ENCODE measurements around the gene WSB1.
"Not testable (repeated sequence)": the region's sequence is repeated elsewhere in the genome, so short reads cannot be mapped to it uniquely, and the experiment has no call there.

Gene WSB1

DNA sequence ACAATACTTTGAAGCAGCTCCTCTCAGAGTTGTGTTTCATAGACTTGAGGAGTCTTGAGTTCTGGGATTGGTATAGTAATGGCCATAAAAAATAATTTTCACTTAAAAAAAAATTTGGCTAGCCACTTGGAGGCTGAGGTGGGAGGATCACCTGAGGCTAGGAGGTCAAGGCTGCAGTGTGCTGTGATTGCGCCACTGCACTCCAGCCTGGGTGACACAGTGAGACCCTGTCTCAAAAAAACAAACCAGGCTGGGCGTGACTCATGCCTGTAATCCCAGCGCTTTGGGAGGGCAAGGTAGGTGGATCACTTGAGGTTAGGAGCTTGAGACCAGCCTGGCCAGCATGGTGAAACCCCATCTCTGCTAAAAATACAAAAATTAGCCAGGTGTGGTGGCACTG lies 14.8 kb upstream of the WSB1 start:
- not testable (repeated sequence) for DNase-seq (ENCODE audit: low spot score)

- no peak for DNase-seq (ENCODE audit: low spot score)
Measured at GRCh38 chr17:27280527-27280926, 13.4 kb upstream of the WSB1 start.

GRCh38 chr17:27281438-27281837 lies 12.5 kb upstream of the WSB1 start:
- no peak for DNase-seq (ENCODE audit: low spot score)

- no peak for DNase-seq (ENCODE audit: low spot score)
Measured at GRCh38 chr17:27282054-27282551, 11.8 kb upstream of the WSB1 start.

GRCh38 chr17:27283060-27283459 lies 10.9 kb upstream of the WSB1 start:
- no peak for DNase-seq (ENCODE audit: low spot score)

DNA sequence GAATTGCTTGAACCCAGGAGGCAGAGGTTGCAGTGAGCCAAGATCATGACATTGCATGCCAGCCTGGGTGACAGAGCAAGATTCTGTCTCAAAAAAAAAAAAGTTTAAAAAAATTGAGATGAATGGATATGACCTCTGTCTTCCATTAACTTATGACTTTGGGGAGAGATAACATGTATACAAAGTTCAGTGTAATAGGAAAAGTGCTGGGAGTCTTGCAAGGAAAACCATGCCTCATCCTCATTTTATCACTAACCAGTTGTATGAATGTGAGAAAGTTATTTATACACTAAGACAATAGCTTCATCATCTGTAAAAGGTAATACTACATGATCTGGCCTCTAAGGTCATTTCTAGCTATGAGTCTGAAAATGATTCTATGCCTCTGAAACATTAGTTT lies 10.2 kb upstream of the WSB1 start:
- no peak for DNase-seq (ENCODE audit: low spot score)

GRCh38 chr17:27284811-27285415 lies 9.0 kb upstream of the WSB1 start:
- DNase-seq (ENCODE audit: low spot score): no peak

DNA sequence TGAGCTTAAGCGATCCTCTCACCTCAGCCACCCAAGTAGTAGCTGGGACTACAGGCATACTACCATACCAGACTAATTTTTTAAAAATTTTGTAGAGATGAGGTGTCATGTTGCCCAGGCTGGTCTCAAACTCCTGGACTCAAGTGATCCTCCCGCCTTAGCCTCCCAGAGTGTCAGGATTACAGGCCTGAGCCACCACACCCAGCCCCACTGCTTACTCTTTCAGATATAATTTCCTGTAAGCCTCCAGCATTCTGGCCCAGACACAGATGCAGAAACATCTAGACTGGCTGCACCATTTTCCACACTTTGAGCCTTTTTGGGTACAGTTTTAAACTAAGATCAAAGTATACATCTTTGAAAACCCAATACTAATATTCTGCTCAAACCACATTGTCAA lies 8.4 kb upstream of the WSB1 start:
- DNase-seq (ENCODE audit: low spot score): no peak

DNA sequence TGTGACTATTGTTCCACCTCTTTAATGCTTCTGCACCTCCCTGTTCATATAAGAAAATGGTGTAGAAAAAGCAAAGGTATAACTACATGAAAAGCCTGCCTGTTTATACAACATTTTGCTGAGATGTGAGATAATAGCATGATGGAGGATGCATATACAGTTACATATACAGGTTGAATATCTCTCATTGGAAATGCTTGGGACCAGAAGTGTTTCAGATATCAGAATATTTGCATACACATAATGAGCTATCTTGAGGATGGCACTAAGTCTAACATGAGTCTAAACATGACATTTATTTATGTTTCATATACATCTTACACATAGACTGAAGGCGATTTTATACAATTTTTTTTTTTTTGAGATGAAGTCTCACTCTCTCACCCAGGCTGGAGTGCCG lies 5.7 kb upstream of the WSB1 start:
- DNase-seq (ENCODE audit: low spot score): no peak

DNA sequence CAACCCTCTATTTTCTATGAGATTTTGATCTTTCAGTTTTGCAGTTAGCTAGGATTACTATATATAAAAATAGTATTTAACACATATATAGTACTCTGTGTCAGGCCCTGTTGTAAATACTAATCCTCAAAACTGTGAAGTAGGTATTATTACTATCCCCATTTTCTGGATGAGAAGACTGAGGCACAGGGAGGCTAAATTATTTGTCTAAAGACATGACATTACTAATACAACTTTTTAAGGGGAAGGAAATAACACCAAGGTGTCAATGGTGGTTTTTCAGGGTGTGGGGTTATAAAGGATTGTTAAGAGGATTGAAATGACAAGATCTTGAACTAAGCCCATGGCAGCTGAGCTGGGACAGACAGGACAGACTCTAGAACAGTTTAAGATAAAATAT lies 4.1 kb upstream of the WSB1 start:
- DNase-seq (ENCODE audit: low spot score): no peak

DNA sequence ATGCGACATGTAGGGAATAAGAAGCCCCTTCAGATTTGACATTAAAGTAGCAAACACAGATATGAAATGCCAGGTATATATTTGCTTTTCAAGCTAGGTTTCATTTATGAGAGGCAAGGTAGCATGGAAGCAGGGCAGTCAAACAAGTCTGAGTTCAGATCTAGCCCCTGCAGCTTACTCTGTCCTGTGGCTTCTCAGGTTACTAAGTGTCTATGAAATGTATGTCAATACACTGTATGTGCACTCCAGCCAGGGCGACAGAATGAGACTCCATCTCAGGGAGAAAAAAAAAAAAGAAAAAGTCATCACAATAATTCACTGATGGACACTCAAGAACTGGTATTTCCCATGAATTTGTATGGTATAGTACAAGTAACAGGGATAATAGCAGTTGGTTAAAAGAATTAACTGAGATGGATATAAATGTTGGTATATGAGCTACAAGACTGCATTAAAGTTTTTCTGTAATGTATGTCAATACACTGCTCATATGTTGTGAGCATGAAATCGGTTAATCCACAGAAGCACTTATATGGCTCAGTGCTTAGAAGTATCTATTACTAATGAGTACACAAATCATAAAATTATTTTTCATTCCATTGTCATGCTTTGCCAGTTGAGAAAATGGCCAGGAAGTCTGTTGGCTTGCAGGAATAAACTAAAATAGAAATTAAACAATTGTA lies 2.9 kb upstream of the WSB1 start:
- no peak for DNase-seq (ENCODE audit: low spot score)

- no peak for DNase-seq (ENCODE audit: low spot score)
Measured at GRCh38 chr17:27293359-27293897, 486 bp upstream of the WSB1 start.

DNA sequence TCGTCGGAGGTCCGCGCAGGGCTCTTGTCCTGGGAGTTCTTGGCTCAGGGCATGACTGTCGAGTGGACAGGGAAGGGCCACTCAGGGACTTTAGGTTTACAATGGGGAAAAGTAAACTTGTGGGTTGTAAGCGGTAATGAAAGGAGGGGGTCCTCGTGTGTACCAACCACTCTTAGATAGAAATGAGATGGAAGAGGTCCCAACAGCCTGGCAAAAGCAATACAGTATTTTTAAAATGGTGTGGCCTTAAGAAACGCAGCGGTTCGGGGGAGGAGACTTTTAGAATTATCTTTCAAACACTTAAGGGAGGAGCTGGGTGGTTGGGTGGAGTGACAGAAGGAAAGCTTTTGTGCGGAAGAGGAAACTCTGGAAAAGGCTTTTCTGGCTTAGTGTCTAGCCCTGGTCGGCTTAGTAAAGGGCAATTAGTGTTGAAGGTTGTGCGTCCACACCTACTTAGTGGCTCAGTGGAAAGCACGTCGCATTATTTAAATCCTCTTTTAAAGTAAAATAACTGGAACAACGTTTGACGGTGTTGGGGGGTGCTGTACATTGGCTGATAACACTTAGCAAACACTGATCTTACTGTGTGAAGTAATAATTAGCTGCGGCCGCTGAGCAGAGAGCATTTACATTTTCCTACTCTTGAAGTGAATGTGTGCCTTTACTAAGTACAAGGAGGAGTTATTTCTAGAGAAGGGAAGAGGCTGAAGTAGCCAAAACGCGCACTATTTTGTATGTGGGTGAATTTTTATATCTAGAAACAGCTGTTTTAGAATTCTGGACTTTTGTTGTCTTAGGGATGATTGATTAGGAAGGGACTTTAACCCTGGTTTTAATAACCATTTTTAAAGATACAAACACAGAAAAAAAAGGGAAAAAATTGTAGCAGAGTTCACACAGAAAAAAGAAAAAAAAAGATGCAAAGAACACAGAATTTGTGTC lies 1.0 kb downstream of the WSB1 start:
- peak; percentile 63 for DNase-seq (ENCODE audit: low spot score)

DNA sequence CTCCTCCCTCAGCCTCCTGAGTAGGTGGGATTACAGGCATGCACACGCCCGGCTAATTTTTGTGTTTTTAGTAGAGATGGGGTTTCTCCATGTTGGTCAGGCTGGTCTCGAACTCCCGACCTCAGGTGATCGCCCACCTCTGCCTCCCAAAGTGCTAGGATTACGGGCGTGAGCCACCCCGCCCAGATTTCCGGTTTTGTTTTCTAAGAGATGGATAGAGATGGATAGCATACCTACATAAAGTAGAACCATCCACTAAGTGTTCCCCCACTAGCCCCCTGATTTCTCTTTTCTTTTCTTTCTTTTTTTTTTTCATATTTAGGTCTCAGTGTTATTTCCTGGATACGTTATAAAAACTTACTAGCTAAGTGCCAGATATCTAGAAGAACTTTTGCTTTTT lies 2.0 kb downstream of the WSB1 start:
- DNase-seq (ENCODE audit: low spot score): no peak

- DNase-seq (ENCODE audit: low spot score): no peak
Measured at GRCh38 chr17:27296428-27296979, 2.6 kb downstream of the WSB1 start.

- DNase-seq (ENCODE audit: low spot score): no peak
Measured at GRCh38 chr17:27299384-27300049, 5.6 kb downstream of the WSB1 start.

DNA sequence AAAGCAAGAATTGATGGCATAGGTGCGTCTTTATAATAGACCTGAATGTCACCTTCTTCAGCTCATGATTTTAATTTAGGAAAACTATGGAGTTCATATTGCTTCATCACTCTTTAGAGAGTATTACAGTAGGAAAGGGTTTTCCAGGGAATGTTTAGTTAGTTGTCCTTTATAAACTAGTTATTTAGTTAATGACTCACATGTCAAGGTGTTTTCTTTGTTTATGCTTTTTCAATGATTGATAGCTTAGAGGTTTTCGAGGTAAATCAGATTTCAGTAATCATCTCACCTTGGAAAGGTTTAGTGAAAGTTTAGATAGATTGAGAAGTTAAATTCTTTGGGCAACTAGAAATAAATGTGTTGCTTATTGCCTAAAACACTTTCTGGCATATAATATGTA lies 9.8 kb downstream of the WSB1 start:
- no peak for DNase-seq (ENCODE audit: low spot score)

DNA sequence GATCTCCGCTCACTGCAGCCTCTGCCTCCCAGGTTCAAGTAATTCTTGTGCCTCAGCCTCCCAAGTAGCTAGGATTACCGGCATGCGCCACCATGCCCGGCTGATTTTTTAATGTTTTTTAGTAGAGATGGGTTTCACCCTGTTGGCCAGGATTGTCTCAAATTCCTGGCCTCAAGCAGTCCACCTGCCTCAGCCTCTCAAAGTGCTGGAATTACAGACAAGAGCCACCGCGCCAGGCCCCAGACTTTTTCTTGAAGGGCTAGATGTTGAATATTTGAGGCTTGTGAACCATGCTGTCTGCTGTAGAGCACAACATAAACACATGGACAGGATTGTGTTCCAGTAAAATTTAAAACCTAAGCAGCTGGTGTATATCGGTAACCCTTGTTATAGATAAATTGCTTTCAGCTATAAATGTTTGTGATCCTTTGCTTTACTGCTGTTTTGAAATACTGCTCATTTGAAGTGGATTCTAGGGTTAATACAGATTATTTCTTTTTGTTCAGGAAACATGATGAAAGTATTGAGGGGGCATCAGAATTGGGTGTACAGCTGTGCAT lies 12.4 kb downstream of the WSB1 start:
- no peak for DNase-seq (ENCODE audit: low spot score)

- no peak for DNase-seq (ENCODE audit: low spot score)
Measured at GRCh38 chr17:27310565-27311110, 16.7 kb downstream of the WSB1 start.

DNA sequence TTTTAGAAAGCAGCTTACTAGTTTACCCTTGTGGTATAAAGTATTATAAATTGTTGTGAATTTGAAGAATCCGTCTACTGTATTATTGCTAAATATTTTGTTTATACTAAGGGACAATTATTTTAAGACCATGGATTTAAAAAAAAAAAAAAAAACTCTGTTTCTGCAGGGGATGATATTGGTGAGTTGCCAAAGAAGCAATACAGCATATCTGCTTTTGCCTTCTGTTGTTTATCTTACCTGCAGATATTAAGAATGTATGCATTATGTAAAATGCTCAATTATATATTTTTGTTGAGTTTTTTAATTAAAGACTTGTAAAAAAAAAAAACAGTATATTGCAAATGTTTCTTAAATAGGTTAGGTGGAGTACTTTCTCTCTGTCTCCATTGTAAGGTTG lies 19.4 kb downstream of the WSB1 start:
- DNase-seq (ENCODE audit: low spot score): no peak

GRCh38 chr17:27315322-27315721 lies 21.4 kb downstream of the WSB1 start:
- no peak for DNase-seq (ENCODE audit: low spot score)

Measured in CD4-positive, alpha-beta T cell treated with Interleukin-2 at 100 ng/mL for 4 hours (primary cell).